Pons (tissue), 1 donor: ENCODE data around the gene TUBA1C.
A peak's percentile ranks its signal among the peaks of the same experiment; 100 is the strongest.
"Not testable (repeated sequence)": the region's sequence is repeated elsewhere in the genome, so short reads cannot be mapped to it uniquely, and the experiment has no call there.

Experiments
- DNase-seq: peaks from one replicate; pipeline ENCODE4 v3.0.0-alpha.2; 2016; ENCODE audit warnings: low spot score

The TUBA1C gene

DNA sequence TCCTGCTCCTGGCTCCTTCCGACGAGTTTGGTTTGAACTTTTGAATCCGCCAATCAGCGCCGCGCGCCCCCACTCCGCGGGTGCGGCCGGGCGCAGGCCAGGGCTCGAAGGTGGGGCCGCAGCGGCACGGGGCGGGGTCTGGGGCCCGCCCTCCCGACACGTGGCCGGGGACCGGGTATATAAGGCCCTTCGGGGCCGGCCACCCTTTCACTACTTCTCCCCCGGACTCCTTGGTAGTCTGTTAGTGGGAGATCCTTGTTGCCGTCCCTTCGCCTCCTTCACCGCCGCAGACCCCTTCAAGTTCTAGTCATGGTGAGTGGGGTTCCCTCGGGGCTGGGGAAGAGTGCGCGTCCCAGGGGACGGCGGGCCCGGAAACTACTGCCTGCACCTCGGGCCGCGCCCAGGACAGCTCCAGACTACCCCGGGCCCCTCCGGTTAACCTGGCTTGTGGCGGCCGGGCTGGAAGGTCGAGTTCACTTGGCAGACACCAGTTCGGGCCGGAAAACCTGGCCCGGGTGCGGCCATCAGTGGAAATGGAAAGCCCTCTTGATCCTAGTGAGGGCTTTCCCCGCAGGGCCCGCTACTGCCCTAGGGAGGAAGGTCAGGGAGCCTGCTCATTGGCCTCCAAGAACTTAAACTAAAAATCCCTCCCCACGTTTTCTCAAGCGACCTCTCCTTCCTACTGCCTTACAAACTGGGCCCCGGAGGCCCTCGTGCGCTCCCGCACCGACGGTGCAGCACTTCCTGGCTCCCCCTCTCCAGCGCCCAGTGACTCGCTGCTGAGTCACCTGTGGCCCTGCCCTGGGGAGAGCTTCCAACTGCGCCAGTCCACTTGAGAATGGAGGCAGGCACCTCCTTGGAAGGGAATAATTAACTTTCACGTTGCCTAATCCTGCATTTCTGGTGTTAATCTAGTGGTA is at the start of gene TUBA1C:
Gene TUBA1C, plus strand, starts transcription at position 210 of the 920 bp plus-strand sequence. Its CDS starts 100 bp downstream, at position 310.
- peak; percentile 63 for DNase-seq

- DNase-seq, result no peak
These were observed 45.4 kb upstream of the TUBA1C start for GRCh38 chr12:49219417-49220026.

DNA sequence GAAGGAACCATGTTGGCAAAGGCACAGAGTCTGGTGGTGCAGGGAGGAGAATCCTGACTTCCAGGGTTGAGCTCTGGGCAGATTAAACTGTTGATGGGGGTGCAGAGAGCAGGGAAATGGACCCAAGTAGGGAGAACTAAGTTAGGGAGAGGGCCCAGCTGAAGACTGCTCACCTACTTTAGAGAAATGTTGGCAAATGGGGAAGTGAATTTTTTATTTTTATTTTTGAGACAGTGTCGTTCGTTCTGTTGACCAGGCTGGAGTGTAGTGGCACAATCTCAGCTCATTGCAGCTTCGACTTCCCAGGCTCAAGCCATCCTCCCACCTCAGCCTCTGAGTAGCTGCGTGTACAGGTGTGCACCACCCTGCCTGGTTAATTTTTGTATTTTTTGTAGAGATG is 43.9 kb upstream of the TUBA1C start:
- DNase-seq, result no peak

DNA sequence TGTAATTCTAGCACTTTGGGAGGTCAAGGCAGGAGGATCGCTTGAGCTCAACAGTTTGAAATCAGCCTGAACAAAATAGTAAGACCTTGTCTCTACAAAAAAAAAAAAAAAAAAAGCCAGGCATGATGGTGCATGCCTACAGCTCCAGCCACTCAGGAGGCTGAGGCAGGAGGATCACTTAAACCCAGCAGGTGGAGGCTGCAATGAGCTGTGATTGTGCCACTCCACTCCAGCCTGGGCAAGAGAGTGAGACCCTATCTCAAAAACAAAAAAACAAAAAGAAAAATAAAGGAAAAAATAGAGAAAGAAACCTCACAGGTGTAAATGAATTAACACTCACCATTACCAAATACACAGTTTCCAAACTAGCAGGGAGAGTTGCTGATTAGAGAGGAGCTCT is 41.8 kb upstream of the TUBA1C start:
- no peak for DNase-seq

- peak; percentile 40 for DNase-seq
These were observed 41.1 kb upstream of the TUBA1C start for GRCh38 chr12:49223590-49224369.

- DNase-seq, result no peak
These were observed 39.2 kb upstream of the TUBA1C start for GRCh38 chr12:49225576-49226166.

GRCh38 chr12:49227713-49228112 is 37.2 kb upstream of the TUBA1C start:
- peak; percentile 59 for DNase-seq

DNA sequence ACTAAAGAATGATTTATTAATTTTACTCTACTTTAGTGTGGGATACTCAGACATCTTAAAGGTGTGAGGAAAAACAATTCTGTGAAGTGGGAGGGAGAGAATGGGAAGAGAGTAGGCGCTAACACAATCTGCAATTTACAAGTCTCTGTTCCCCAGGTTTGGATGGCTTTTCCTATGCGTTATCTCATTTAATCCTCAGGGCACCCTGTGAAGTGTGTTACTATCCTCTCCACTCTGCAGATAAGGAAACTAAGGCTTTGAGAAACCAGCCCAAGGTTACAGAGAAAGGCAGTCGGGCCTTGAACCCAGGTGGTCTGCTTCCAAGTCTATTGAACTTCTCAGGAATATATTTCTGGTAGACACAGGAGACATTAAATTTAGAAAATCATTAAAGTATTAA is 36.2 kb upstream of the TUBA1C start:
- DNase-seq, result no peak

DNA sequence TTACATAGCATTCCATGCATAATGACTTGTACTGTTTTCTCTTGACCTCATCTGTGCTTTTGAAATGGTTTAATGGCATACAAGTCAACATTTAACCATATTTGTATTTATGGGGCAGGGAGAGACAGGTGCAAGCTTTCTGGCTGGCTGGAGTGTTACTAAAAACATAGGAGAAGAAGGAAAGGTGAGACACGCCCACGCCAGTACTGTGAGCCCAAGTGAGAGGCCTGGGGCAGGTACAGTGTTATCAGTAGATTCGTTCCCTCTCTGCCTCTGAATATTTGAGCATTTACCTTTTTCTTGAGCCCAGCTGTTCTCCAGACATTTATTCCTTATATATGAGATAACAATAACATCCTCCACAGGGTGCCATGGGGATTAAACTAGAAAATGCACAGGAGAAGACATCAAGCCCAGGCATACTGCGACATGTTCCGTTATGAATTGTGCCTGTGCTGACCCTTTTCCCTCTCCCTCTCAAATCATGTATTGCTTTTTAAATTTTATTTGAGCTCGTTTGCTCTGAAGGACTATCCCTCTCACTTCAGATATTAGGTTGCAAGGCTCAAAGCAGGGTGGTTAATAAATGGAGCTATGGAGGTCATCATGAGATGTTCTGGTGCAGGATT is 34.6 kb upstream of the TUBA1C start:
- DNase-seq, result no peak

DNA sequence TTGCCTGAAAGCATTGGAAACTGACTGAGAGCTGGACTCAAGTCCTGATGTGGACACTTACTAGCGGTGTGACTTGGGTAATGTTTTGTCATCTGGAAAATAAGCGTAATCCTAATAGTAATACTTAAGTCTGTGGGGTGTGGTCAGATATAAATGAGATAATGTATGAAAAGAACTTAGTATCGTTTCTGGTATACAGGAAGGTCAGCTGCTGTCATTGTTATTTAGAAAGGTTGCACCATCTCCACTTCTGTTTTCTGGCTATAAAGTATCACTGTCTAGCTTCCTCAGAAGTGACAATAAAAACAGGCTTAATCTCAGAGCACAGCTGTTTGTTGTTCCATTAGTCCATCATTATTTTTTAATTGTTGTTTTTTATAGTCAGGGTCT is 34.1 kb upstream of the TUBA1C start:
- peak; percentile 32 for DNase-seq

DNA sequence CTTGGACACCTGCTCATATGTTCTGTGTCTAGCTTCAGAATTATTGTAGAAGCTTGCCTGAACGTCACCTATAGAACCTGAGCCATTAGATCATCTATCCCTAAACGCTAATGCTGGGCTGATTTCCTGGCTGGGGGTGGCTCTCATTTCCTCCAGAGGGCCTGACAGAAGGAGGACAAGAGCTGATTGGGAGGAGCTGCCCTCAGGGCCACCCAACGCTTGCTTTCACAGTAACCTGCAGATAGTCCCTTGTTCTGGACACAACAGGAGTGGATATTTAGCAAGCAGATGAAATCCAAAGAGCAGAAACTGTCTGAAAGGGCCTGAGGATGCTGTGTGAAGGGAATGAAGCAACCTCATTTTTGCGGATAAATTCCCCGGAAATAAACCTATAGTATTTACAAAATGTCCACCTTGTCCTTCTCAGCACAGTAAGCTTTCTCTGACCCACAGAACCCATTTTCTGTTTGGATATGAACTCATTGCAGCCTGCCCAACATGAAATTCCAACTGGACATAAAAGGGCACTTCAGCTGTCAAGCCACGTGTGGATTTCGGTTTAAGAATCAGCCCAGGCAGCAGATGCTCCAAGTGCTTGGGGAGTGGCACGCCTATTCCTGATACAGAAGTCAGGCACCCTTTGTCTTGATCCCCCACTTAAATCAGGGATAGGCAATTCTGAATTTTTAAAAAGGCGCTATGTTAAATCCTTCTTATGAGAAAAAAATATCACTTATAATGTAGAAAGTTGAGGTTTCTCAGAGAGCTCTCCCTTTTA is 32.8 kb upstream of the TUBA1C start:
- DNase-seq, result peak; percentile 69

GRCh38 chr12:49232940-49233841 is 31.7 kb upstream of the TUBA1C start:
- peak; percentile 89 for DNase-seq

DNA sequence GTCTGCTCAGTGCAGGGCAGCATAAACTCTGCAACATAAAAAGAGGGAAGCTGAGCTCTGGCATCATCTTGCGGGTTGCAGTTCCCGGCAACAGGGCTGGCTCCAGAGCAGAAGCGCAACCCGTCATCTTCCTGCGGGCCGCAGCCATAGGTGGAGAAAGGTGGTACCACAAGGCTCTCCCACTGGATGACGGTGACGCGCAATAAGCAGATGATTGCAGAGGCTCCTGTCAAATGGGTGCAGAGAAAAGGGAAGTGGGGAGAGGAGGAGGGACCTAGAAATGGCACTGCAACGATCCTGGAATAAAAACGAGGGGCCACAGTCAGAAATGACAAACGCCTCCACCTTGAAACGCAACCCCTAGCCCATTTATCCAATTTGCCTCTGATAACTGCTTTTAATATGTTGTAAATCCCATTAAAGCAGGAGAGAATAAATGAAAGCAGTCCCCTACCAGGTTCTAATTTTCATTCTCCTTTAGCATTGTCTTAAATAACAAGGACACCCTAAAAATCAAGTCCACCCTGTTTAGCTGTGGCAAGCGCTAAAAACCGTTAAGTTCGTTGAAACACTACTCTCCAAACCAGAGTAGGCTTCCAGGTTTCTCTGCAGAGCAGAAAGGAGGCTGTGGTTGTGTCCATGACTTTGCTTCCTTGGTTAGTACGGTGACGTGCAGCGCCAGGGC is 30.9 kb upstream of the TUBA1C start:
- peak; percentile 94 for DNase-seq

DNA sequence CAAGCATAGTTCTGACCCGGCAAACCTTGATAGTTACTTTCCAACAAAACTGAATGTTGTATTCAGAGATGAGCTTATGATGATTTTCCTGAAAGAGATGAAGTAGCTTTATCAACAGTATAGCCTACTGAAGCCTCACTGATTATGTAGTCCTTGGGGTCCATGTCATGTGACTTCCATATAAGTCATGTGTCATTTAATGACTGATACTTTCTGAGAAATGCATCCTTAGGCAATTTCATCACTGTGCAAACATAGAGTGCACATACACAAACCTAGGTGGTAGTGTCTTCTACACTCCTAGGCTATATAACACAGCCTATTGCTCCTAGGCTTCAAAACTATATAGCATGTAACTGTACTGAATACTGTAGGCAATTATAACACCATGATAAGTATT is 28.5 kb upstream of the TUBA1C start:
- DNase-seq, result no peak

DNA sequence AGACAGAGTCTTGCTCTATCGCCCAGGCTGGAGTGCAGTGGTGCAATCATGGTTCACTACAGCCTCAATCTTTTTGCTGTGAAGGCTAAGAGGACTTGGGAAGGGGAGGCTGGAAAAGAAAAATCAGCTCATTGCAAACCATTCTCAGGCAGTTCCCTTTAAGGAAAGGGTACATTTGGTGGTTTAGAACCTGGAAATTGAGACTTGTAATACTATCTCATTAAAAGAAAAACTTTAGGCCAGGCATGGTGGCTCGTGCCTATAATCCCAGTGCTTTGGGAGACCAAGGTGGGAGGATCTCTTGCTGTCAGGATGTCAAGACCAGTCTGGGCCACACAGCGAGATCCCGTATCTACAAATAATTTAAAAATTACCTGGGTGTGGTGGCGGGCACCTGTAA is 21.3 kb upstream of the TUBA1C start:
- DNase-seq, result no peak

GRCh38 chr12:49244176-49244575 is 20.7 kb upstream of the TUBA1C start:
- no peak for DNase-seq

- no peak for DNase-seq
These were observed 13.5 kb upstream of the TUBA1C start for GRCh38 chr12:49251357-49251756.

DNA sequence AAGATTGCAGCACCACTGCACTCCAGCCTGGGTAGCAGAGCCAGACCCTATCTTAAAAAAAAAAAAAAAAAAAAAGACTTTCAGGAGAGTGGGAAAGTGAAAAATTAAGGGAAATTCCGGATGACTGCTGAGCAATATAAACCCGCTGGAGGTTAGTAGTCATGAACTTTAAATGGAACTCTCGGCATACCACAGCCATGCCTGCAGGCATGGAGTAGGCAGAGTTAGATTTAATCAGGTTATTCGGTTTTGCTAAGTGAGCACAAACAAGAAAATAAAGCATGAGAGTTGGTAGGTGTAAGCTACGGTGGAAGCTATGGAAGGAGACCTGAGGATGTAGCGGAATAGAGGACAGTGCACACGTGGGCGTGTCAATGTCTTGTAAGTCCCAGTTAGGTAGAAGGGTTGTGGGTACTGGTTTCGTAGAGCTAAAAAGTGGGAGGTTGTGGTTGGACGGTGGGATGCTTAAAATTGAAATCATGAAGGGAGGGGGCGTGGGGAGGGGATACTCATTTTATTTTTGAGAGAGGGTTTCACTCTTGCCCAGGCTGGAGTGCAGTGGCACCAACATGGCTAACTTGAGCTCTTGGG is 11.8 kb upstream of the TUBA1C start:
- no peak for DNase-seq

DNA sequence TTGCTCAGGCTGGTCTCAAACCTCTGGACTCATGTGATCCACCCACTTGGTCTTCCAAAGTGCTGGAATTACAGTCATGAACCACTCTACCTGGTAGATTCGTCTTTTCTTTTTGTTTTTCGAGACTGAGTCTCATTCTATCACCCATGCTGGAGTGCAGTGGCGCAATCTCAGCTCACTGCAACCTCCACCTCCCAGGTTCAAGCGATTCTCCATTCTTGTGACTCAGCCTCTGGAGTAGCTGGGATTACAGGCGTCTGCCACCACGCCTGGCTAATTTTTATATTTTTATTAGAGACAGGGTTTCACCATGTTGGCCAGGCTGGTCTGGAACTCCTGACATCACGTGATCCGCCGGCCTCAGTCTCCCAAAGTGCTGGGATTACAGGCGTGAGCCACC is 9.4 kb upstream of the TUBA1C start:
- not testable (repeated sequence) for DNase-seq
